A549 (cell line): ENCODE results near the gene CTNNBIP1. TPM values are rescaled to one million over a fixed set of nuclear protein-coding genes. Genes with fewer than 3 reads are reported as not detected.

Experiments
- ATAC-seq, 2 experiments: fragments of 200-7000 bp in 1 of 2; fragments of >200 bp in 1 of 2; cut with Nextera tagmentation in 1 of 2; cut with Tn5 transposase in 1 of 2; 3 replicates each; pipeline versions ENCODE4 v1.8.0 to v1.9.1; 2018 to 2020; ENCODE audit warnings: mild to moderate bottlenecking in 1 of 2, moderate library complexity in 1 of 2
- CTCF ChIA-PET: fragments of 300-600 bp; sonication (Branson Sonifier 250); formaldehyde crosslinking; extraction: SDS; loops from one replicate; lab custom pipeline; 2021; ENCODE audit warnings: antibody characterized with exemption, inconsistent platforms; lab: Yijun Ruan, JAX
- POLR2A ChIA-PET: fragments of 350-600 bp; formaldehyde crosslinking; extraction: SDS; loops from one replicate; lab custom pipeline; 2021; ENCODE audit warnings: antibody characterized with exemption, inconsistent platforms; lab: Yijun Ruan, JAX
- DNase-seq, 2 experiments: peaks; one replicate each; pipeline versions ENCODE4 v3.0.0 to v3.0.0-alpha.2; 2011 to 2016; ENCODE audit warnings: low read depth in 1 of 2, low spot score in 1 of 2
- FAIRE-seq: peaks from 2 replicates; lab custom pipeline; 2011; peaks lifted over from hg19 to GRCh38; lab: Jason Lieb, UNC
- H3K27ac ChIP-seq, 2 experiments: fragments of >200 bp; sonication (Bioruptor Twin); formaldehyde crosslinking; 3 replicates each; pipeline ENCODE4 v1.5.1; 2016 to 2017
- H3K4me1 ChIP-seq: fragments of >200 bp; sonication (Bioruptor Twin); formaldehyde crosslinking; 3 replicates; pipeline ENCODE4 v1.6.1; 2016
- H3K4me2 ChIP-seq: fragments of >200 bp; sonication (Bioruptor Twin); formaldehyde crosslinking; 3 replicates; pipeline ENCODE4 v1.6.1; 2016
- H3K4me3 ChIP-seq: fragments of >200 bp; sonication (Bioruptor Twin); formaldehyde crosslinking; 3 replicates; pipeline ENCODE4 v1.5.1; 2016
- H3K9me3 ChIP-seq: fragments of >200 bp; sonication (Bioruptor Twin); formaldehyde crosslinking; 3 replicates; pipeline ENCODE4 v1.6.1; 2016
- CBX2 ChIP-seq: fragments of 200-600 bp; sonication (generic); IDR thresholded peaks from 2 replicates; pipeline ENCODE4 v1.6.1; 2016; ENCODE audit warnings: low read depth, mild to moderate bottlenecking, borderline replicate concordance
- CBX8 ChIP-seq: fragments of 200-600 bp; sonication (generic); IDR thresholded peaks from 2 replicates; pipeline ENCODE4 v1.6.1; 2016
- CHD2 ChIP-seq: fragments of 150-350 bp; IDR thresholded peaks from 2 replicates; pipeline ENCODE4 v1.6.1; 2014; ENCODE audit warnings: low read length; ENCODE audit not compliant: partially characterized antibody
- CHD4 ChIP-seq: fragments of 200-600 bp; sonication (generic); IDR thresholded peaks from 2 replicates; pipeline ENCODE4 v1.6.1; 2016; ENCODE audit warnings: antibody characterized with exemption, mild to moderate bottlenecking, borderline replicate concordance
- EHF ChIP-seq: fragments of 250-450 bp; sonication (Bioruptor Pico); IDR thresholded peaks from 2 replicates; pipeline ENCODE4 v1.5.0; 2020; ENCODE audit warnings: mild to moderate bottlenecking
- ELK1 ChIP-seq: fragments of 150-350 bp; IDR thresholded peaks from 2 replicates; pipeline ENCODE4 v1.6.1; 2014; ENCODE audit warnings: low read depth, mild to moderate bottlenecking, low read length
- FOSB ChIP-seq: fragments of 250-450 bp; sonication (Bioruptor Pico); IDR thresholded peaks from 2 replicates; pipeline ENCODE4 v1.5.0; 2020; ENCODE audit warnings: mild to moderate bottlenecking, moderate library complexity
- FOXS1 ChIP-seq: fragments of 250-450 bp; sonication (Bioruptor Pico); IDR thresholded peaks from 2 replicates; pipeline ENCODE4 v1.5.0; 2020; ENCODE audit warnings: mild to moderate bottlenecking, moderate library complexity
- HOXB13 ChIP-seq: fragments of 250-450 bp; sonication (Bioruptor Pico); IDR thresholded peaks from 2 replicates; pipeline ENCODE4 v1.5.0; 2020; ENCODE audit warnings: low read depth, mild to moderate bottlenecking, moderate library complexity
- KDM5A ChIP-seq: fragments of 200-600 bp; sonication (generic); IDR thresholded peaks from 2 replicates; pipeline ENCODE4 v1.6.1; 2016; ENCODE audit warnings: antibody characterized with exemption, mild to moderate bottlenecking
- PHF8 ChIP-seq: fragments of 200-600 bp; sonication (generic); IDR thresholded peaks from 2 replicates; pipeline ENCODE4 v1.6.1; 2016; ENCODE audit warnings: low read depth, mild to moderate bottlenecking, antibody characterized with exemption, moderate library complexity, borderline replicate concordance
- POLR2A ChIP-seq: IDR thresholded peaks from 2 replicates; pipeline ENCODE4 v1.6.1; 2012; ENCODE audit warnings: mild to moderate bottlenecking, low read length
- RAD21 ChIP-seq, 2 experiments: fragments of >200 bp in 1 of 2; sonication (Bioruptor Twin) in 1 of 2; formaldehyde crosslinking in 1 of 2; IDR thresholded peaks in 1 of 2; conservative IDR thresholded peaks in 1 of 2; 2 replicates in 1 of 2; 3 replicates in 1 of 2; pipeline ENCODE4 v1.6.1; 2012 to 2018; ENCODE audit warnings: inconsistent platforms in 1 of 2
- RNF2 ChIP-seq: fragments of 200-600 bp; sonication (generic); IDR thresholded peaks from 2 replicates; pipeline ENCODE4 v1.6.1; 2016; ENCODE audit warnings: low read depth, mild to moderate bottlenecking, antibody characterized with exemption, moderate library complexity, borderline replicate concordance
- ZC3H11A ChIP-seq: fragments of 450-650 bp; IDR thresholded peaks from 2 replicates; pipeline ENCODE4 v1.6.1; 2014; ENCODE audit warnings: antibody characterized with exemption, mild to moderate bottlenecking
- ZNF302 ChIP-seq: fragments of 250-450 bp; sonication (Bioruptor Pico); IDR thresholded peaks from 2 replicates; pipeline ENCODE4 v1.9.0; 2021; ENCODE audit warnings: inconsistent platforms, mild to moderate bottlenecking, moderate library complexity
- ZSCAN20 ChIP-seq: fragments of 250-450 bp; sonication (Bioruptor Pico); IDR thresholded peaks from 2 replicates; pipeline ENCODE4 v1.8.0; 2022; ENCODE audit warnings: mild to moderate bottlenecking, moderate library complexity
- WGBS: methylation state at CpG from one replicate; pipeline ENCODE4 v1.1.6; 2017; ENCODE audit errors: missing lambda C conversion rate; 5-methylcytosine and 5-hydroxymethylcytosine counted together
- polyA plus RNA-seq, 4 experiments: library from polyadenylated mRNA; depleted of rRNA in 3 of 4; stranded (reverse); fragments of >200 nt; fragmentation: RNase III in 1 of 4; extraction: RNeasy Plus Mini Kit Qiagen cat#74134 plus additional on column Dnase treatment in 1 of 4; gene quantifications; 2 replicates in 3 of 4; 3 replicates in 1 of 4; pipeline ENCODE4 v1.2.3, GENCODE V29; 2011 to 2017
- TF ChIP-seq, protein P1 (sequence below): fragments of 200-600 bp; sonication (generic); IDR thresholded peaks from 2 replicates; pipeline ENCODE4 v1.6.1; 2016; ENCODE audit warnings: antibody characterized with exemption, mild to moderate bottlenecking, moderate library complexity
- TF ChIP-seq, protein P2 (sequence below): IDR thresholded peaks from 2 replicates; pipeline ENCODE4 v1.6.1; 2012

The CTNNBIP1 gene
- polyA plus RNA-seq, 2 of the 4 experiments (the other 2 are of a cell fraction) = 5.6 to 10.4 TPM

DNA sequence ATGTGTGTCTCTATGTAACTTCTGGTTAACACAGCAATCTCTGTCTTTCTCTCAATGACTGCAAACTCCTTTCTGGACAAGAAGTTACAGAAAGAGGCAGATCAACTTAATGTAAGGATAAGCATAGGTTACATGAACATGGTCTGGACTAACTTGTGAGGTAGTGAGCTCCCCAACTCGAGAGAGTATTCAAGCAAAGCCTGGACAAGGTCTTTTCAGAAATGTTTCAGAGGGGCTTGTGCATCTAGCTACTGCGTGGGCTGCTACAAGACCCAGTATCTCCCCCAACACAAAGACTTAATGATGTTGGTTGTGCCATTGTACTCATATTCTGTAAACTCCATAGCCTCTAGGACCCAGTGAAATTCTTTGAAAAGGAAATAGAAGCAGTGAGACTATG, 62.8 kb downstream of the CTNNBIP1 start:
- FAIRE-seq (no peak), ATAC-seq (no peak), DNase-seq (no peak)
- CTCF ChIA-PET = interaction anchor here (0.6 to 2.3 kb wide), 7 partner anchors 19 to 286 kb away, joined by 3 to 9 read pairs (median 5); no protein-coding TSS in a partner anchor
- Histone ChIP-seq H3K4me1 (0 out of 3 replicates have a peak, but pooled peaks cover 4% of the 10 kb centered on the region), H3K27ac (no peak overlapping the region), H3K4me2 (no peak overlapping the region), H3K4me3 (no peak overlapping the region), H3K9me3 (no peaks in the 10 kb centered on the region)
- 37% methylated on average over 2 of the region's 2 CpGs for WGBS
- POLR2A ChIA-PET = interaction anchor here (0.5 to 0.7 kb wide), 2 partner anchors 142 to 583 kb away, joined by 4 to 5 read pairs; partner anchors contain the start of gene CENPS
- TF ChIP-seq PHF8 = no peak
- TF ChIP-seq FOSB (CRISPR knock-in tag) = no peak
- TF ChIP-seq ELK1 = no peak
- no peak for TF ChIP-seq CHD2
- TF ChIP-seq POLR2A = no peak
- no peak for TF ChIP-seq KDM5A
- no peak for TF ChIP-seq HOXB13 (CRISPR knock-in tag)
- no peak for TF ChIP-seq ZNF302 (CRISPR knock-in tag)
- TF ChIP-seq, protein P1, sequence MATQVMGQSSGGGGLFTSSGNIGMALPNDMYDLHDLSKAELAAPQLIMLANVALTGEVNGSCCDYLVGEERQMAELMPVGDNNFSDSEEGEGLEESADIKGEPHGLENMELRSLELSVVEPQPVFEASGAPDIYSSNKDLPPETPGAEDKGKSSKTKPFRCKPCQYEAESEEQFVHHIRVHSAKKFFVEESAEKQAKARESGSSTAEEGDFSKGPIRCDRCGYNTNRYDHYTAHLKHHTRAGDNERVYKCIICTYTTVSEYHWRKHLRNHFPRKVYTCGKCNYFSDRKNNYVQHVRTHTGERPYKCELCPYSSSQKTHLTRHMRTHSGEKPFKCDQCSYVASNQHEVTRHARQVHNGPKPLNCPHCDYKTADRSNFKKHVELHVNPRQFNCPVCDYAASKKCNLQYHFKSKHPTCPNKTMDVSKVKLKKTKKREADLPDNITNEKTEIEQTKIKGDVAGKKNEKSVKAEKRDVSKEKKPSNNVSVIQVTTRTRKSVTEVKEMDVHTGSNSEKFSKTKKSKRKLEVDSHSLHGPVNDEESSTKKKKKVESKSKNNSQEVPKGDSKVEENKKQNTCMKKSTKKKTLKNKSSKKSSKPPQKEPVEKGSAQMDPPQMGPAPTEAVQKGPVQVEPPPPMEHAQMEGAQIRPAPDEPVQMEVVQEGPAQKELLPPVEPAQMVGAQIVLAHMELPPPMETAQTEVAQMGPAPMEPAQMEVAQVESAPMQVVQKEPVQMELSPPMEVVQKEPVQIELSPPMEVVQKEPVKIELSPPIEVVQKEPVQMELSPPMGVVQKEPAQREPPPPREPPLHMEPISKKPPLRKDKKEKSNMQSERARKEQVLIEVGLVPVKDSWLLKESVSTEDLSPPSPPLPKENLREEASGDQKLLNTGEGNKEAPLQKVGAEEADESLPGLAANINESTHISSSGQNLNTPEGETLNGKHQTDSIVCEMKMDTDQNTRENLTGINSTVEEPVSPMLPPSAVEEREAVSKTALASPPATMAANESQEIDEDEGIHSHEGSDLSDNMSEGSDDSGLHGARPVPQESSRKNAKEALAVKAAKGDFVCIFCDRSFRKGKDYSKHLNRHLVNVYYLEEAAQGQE = no peak
- no peak for TF ChIP-seq EHF (CRISPR knock-in tag)
- TF ChIP-seq CBX2 = no peak
- no peak for TF ChIP-seq CBX8
- TF ChIP-seq RAD21 (conservative IDR thresholded peaks at IDR 0.05 in 1 of 2, IDR thresholded peaks at IDR 0.05 in 1 of 2) = no peak
- TF ChIP-seq CHD4 = no peak
- no peak for TF ChIP-seq ZC3H11A
- TF ChIP-seq RNF2 = no peak

GRCh38 chr1:9846611-9847171, 63.4 kb downstream of the CTNNBIP1 start:
- Histone ChIP-seq H3K4me2 (no peak overlapping the region), H3K27ac (no peak overlapping the region), H3K4me1 (0 out of 3 replicates have a peak, but pooled peaks cover 4% of the 10 kb centered on the region), H3K9me3 (no peaks in the 10 kb centered on the region), H3K4me3 (no peak overlapping the region)
- ATAC-seq (no peak), DNase-seq (no peak), FAIRE-seq (no peak)
- WGBS = 83% methylated on average over 8 of the region's 17 CpGs
- ChIA-PET POLR2A (no interaction called here), CTCF (interaction anchor here (1.1 to 2.3 kb wide), 5 partner anchors 18 to 220 kb away, joined by 3 to 9 read pairs (median 7); no protein-coding TSS in a partner anchor)
- TF ChIP-seq FOXS1 (CRISPR knock-in tag) = no peak
- TF ChIP-seq, protein P2, sequence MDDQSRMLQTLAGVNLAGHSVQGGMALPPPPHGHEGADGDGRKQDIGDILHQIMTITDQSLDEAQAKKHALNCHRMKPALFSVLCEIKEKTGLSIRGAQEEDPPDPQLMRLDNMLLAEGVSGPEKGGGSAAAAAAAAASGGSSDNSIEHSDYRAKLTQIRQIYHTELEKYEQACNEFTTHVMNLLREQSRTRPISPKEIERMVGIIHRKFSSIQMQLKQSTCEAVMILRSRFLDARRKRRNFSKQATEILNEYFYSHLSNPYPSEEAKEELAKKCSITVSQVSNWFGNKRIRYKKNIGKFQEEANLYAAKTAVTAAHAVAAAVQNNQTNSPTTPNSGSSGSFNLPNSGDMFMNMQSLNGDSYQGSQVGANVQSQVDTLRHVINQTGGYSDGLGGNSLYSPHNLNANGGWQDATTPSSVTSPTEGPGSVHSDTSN = no peak
- TF ChIP-seq ZSCAN20 (CRISPR knock-in tag) = no peak
